Esophagus squamous epithelium (tissue), 4 donors: ENCODE data around the gene PAIP1.

Source experiments
- CTCF ChIP-seq, 6 experiments: fragments of 450-650 bp in 4 of 6; fragments of 200-600 bp in 2 of 6; sonication (generic) in 2 of 6; IDR thresholded peaks; one replicate each; pipeline ENCODE4 v1.5.1; 2016 to 2019; ENCODE audit warnings: antibody characterized with exemption in 6 of 6, mild to moderate bottlenecking in 4 of 6, moderate library complexity in 4 of 6
- POLR2A ChIP-seq, 4 donors: fragments of 450-650 bp; IDR thresholded peaks; one replicate each; pipeline ENCODE4 v1.6.1; 2017; ENCODE audit warnings: antibody characterized with exemption in 4 of 4, mild to moderate bottlenecking in 4 of 4, moderate library complexity in 3 of 4

- no peak for TF ChIP-seq CTCF (IDR thresholded peaks at IDR 0.05)
- TF ChIP-seq POLR2A (IDR thresholded peaks at IDR 0.05) = no peak
These were observed 23.2 kb downstream of the PAIP1 start for GRCh38 chr5:43533646-43534045.
